Raji (cell line): ENCODE data around the gene ZCCHC24.

Experiments
- POLR2A ChIP-seq: IDR thresholded peaks from 2 replicates; pipeline ENCODE4 v1.6.1; 2011; ENCODE audit warnings: low read depth, low read length, control low read depth; ENCODE audit not compliant: insufficient read depth

Gene ZCCHC24

DNA sequence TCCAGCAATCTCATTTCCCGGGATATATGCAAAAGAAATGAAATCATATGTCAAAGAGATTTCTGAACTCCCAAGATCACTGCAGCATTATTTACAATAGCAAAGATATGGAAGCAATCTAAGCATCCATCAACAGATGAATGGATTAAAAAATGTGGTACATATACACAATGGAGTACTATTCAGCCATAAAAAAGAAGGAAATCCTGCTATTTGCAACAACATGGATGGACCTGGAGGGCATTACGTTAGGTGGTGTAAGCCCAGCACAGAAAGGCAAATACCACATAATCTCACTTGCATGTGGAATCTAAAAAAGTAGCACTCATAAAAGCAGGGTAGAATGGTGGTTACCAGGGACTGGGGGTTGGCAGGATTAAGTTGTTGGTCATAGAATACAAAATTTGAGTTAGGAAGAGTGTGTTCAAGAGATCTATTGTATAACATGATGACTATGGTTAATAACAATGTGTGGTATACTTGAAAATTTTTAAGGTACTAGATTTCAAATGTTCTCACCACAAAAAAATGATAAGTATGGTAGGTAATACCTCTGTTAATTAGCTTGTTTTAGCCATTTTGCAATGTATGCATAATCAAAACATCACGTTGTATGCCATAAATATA, 34.0 kb upstream of the ZCCHC24 start:
- no peak for TF ChIP-seq POLR2A

- TF ChIP-seq POLR2A = no peak
Observed at GRCh38 chr10:79477456-79477855, 32.0 kb upstream of the ZCCHC24 start.

- TF ChIP-seq POLR2A = no peak
Observed at GRCh38 chr10:79476645-79477044, 31.2 kb upstream of the ZCCHC24 start.

DNA sequence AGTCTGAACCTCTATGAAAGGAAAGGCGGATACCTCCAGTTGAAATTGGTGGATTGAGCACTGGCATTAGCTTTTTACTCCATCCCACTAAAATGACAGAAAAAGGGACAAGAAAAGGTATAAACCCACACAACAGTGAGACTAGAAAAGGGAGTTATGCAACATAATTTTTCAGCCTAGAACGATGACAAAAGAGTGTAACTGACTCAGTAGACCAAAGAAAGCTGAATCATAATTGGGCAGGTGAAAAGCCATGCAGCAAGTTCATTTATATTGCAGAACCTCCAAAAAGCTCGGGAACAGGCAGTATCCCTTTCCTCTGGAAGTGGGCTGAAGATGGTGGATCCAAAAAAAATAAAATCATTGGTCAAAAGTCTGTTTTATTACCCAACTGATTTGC, 30.5 kb upstream of the ZCCHC24 start:
- no peak for TF ChIP-seq POLR2A

DNA sequence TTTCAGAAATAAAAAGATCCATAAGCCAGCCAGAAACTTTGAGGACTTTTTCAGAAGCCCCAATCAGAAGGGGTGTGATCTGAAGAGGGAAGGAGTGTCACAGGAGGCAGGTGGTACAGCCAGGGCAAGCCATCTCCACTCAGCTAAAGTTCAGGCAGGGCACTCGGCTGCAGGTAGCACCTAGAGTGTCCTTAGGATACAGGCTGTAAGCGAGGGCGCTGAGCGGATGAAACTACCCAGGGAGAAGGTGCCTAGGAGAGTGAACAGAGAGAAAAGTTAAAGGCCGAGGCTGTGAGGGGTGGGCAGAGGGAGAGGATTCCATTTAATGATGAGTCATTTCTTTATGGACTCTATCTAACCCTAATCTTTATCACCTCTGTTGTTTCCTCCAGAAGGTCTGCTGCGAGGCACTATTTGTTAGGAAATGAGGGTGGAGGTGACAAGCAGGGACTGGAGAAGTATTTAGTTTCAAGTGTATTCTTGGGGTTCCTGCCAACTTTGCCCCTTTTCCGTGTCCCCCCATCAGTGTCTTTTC, 29.8 kb upstream of the ZCCHC24 start:
- no peak for TF ChIP-seq POLR2A

DNA sequence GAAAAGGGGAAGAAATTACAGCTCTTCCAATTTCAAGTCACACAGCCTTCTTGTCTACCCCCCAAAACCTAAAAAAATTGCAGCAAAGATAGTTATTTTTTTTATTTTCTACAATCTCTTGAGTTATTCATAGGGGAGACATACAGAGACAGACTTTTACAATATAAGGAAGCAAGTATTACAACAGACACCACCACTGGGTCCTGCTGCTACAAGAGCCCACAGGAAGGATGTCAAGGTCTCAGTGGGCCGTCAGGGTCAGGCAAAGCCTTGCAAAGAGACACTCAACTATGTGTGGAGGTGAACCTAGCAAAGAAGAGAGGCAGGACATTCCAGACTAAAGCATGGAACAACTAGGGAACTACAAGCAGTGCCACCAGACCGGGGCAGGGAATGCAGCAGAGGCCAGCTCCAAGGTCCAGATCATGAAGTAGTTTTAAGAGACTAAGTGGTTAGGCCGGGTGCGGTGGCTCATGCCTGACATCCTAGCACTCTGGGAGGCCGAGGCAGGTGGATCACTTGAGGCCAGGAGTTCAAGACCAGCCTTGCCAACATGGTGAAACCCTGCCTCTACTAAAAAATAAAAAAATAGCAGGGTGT, 28.2 kb upstream of the ZCCHC24 start:
- no peak for TF ChIP-seq POLR2A

- no peak for TF ChIP-seq POLR2A
Observed at GRCh38 chr10:79472951-79473350, 27.5 kb upstream of the ZCCHC24 start.

DNA sequence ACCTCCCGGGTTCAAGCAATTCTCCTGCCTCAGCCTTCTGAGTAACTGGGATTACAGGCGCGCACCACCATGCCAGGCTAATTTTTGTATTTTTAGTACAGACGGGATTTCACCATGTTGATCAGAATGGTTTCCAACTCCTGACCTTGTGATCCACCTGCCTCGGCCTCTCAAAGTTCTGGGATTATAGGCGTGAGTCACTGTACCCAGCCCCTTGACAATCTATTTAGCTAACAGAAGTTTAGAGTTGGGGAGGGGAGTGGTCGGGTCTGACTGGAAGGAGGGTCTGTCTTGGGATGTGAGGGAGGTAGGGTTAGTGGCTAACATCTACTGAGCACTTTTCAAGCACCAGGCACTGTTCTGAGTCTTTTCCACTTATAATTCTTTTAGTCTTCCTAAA, 27.0 kb upstream of the ZCCHC24 start:
- no peak for TF ChIP-seq POLR2A

DNA sequence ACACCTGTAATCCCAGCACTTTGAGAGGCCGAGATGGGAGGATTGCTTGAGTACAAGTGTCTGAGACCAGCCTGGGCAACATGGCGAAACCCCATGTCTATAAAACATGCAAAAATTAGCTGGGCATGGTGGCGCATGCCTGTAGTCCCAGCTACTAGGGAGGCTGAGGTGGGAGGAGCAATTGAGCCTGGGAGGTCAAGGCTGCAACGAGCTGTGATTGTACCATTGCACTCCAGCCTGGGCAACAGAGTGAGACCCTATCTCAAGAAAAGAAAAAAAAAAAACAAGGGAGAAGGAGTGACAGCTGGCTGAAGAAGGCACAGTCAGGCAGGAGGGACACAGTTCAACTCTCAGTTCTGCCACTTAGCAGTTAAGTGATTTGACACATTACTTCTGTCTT, 26.4 kb upstream of the ZCCHC24 start:
- no peak for TF ChIP-seq POLR2A

DNA sequence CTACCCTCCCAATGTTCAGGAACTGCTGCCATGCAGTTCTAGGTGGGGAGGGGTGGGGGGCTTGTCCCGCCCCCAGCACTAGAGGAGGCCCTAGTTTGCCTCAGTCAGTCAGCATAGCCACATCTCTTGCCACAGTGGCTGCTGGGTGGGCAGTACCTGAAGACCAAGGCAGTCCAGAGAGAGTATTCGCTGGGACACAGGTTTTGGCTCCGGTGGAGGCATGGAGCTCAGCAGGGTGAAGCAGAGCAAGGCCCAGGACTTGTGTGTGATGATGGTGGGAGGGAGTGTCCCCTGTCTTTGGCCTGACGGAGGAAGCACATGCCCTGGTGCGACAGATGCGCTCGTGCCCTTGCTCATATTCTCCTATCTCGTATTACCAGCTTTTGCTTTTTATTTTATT, 24.7 kb upstream of the ZCCHC24 start:
- TF ChIP-seq POLR2A = no peak

GRCh38 chr10:79468841-79469585, 23.6 kb upstream of the ZCCHC24 start:
- no peak for TF ChIP-seq POLR2A

DNA sequence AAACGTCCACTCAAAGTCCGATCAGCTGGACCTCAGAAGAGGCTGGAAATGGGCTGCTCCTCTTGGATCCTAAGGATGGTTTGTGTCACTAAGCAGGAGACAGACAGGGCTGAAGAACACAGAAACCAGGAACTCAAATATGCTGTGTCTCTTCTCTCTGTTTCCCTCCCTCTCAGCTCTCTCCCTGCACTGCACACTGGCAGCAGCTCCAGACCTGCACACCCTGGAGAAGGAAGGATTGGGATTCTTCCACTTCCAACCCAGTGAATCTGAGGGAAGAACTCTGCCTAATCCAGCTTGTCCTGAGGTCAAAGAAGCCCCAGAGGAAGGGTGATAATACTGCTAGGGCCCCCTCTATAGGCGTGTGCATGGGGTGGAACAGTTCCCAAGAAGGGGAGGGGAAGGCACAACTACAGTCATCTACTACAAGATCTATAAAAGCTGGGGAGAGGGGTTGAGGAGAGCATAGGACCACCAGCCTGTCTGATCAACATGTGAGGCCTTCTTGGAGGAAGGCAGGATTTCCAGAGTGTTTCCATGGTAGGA, 22.7 kb upstream of the ZCCHC24 start:
- TF ChIP-seq POLR2A = no peak

- TF ChIP-seq POLR2A = no peak
Observed at GRCh38 chr10:79465341-79465740, 19.9 kb upstream of the ZCCHC24 start.

DNA sequence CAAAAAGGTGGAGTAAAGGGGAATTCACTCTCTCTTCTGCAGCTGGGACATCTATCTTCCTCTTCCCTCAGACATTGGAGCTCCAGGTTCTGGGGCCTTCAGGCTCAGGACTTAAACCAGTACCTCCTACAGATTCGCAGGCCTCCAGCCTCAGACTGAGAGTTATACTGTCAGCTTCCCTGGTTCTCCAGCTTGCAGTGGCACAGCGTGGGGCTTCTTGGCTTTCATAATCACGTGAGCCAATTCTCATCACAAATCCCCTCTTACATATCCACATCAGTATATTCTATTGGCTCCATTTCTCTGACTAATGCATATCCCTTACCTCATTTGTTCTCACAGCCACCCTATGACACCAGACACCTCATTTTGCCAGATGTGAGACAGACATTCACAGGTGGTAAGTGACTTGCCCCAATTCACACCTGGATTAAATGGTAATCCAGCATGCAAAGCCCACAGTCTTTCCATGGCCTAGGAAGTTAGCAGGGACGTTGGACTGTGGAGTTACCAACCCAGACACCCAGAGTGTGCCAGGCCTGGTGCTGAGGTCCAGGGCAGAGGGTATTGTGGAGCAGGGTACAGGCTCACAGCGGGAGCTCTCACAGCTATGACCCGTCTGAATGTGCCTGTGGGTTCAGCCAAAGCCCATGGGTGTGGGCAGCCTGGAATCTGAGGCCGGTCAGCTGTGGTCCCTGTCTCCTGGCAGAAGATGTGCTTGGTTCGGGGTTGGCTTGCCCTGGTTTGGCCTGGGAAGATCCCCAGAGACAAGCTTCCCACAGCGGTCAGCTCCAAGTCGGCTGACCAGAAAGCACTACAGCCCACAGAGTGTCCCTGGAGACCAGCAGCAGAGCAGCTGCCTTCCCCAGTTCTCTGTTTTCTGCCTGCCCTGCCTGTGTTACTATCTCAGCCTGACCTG, 18.4 kb upstream of the ZCCHC24 start:
- TF ChIP-seq POLR2A = no peak

DNA sequence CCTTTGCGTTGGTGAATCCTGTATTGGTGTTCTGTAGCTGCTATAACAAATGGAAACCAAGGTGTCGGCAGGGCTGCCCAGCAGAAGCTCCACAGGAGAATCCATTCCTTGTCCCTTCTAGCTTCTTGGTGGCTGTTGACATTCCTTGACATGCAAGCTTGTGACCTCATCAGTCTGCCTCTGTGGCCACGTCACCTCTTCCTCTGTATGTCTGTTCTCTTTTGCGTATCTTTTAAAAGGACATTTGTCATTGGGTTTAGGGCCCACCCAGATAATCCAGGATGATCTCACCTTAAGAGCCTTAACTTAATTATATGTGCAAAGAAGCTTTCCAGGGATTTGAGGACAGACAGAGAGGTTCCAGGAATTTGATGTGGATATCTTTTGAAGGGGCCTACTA, 15.3 kb upstream of the ZCCHC24 start:
- no peak for TF ChIP-seq POLR2A
